Measurements from ENCODE around the gene GOLGA6L24. TPM values are rescaled to one million over a fixed set of nuclear protein-coding genes. Genes with fewer than 3 reads are reported as not detected.
"Not testable (repeated sequence)": the region's sequence is repeated elsewhere in the genome, so short reads cannot be mapped to it uniquely, and the experiment has no call there.

GOLGA6L24 gene, protein sequence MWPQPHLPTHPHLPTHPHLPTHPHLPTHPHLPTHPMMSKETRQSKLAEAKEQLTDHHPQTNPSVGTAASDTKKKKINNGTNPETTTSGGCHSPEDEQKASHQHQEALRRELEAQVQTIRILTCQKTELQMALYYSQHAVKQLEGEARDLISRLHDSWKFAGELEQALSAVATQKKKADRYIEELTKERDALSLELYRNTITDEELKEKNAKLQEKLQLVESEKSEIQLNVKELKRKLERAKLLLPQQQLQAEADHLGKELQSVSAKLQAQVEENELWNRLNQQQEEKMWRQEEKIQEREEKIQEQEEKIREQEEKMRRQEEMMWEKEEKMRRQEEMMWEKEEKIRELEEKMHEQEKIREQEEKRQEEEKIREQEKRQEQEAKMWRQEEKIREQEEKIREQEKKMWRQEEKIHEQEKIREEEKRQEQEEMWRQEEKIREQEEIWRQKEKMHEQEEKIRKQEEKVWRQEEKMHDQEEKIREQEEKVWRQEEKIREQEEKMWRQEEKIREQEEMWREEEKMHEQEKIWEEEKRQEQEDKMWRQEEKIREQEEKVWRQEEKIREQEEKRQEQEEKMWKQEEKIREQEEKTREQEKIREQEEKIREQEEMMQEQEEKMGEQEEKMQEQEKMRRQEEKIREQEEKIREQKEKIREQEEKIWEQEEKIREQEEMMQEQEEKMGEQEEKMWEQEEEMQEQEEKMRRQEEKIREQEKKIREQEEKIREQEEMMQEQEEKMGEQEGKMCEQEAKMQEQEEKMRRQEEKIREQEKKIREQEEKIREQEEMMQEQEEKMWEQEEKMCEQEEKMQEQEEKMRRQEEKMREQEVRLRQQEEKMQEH
- total RNA-seq = not detected
- total RNA-seq (2013) = not detected

DNA sequence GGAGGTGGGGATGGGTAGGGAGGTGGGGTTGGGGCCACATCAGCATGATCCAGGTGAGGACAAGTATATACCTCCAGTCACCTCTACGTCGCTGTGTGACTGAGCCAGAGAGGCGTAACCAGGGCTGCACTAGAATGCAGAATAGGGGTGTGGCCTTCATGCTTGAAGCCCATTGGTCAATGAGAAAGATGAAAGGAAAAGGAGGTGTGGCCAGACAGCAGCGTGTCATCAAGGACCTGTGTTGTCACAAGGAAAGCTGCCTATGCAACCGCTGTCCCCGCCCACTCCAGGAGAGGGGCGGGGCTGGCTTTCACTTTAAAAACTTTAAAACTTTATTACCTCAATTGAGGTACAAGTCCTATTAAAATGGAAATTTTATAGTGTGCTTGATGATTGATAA lies at the start of gene GOLGA6L24:
GOLGA6L24 (minus strand) TSS at position 101 of the 400 bp plus-strand sequence; CDS start at position 40, 61 bp downstream.
- H3K27me3 ChIP-seq (ENCODE audit: control insufficient read depth, insufficient read depth, low read length); H3K4me1 Mint-ChIP-seq; H3K9me3 ChIP-seq (ENCODE audit: control insufficient read depth, insufficient read depth, low read length); H3K36me3 ChIP-seq (ENCODE audit: control insufficient read depth, insufficient read depth, low read length); H3K4me3 ChIP-seq (ENCODE audit: low read length); H3K4me3 Mint-ChIP-seq; H3K4me1 ChIP-seq (ENCODE audit: control insufficient read depth, insufficient read depth, low read length); H3K27me3 Mint-ChIP-seq (ENCODE audit: low read depth in 2 of 2); H3K36me3 Mint-ChIP-seq; H3K27ac Mint-ChIP-seq; H3K27ac ChIP-seq (ENCODE audit: low read length); ATAC-seq; H3K9me3 Mint-ChIP-seq; DNase-seq; intact Hi-C loops (cut with micrococcal nuclease): not testable (repeated sequence)
- no CpG with 5 or more reads among the region's 7 CpGs for WGBS (ENCODE audit: insufficient coverage)

DNA sequence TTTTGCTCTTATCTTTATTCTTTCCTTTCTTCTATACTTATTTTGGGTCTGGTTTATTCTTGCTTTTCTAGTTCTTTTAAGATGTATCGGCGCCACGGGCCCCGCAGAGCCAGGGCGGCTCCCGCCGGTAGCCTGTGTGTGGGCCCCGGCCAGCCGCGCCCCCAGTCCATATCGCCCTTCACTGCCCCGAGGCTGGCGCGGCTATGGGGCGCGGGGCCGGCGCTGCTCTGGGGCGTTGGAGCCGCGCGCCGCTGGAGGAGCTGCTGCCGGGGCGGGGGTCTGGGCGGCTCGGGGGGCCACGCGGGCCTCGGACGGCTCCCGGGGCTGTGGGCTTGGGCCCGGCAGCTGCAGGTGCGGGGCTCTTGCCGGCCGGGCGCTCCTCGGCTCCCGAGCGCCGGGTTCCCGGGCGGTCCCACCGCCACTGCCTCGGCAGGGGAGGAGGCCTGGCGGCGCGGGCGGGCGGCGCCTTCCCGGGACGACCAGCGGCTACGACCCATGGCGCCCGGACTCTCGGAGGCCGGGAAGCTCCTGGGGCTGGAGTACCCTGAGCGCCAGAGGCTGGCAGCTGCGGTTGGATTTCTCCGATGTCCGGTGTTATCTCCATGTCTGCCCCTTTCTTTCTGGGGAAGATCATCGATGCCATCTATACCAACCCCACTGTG lies 45.0 kb upstream of the GOLGA6L24 start:
- H3K9me3 Mint-ChIP-seq; H3K27ac Mint-ChIP-seq; H3K4me1 Mint-ChIP-seq; H3K9me3 ChIP-seq (ENCODE audit: control insufficient read depth, insufficient read depth, low read length); H3K4me3 ChIP-seq (ENCODE audit: low read length); H3K27ac ChIP-seq (ENCODE audit: low read length); H3K36me3 ChIP-seq (ENCODE audit: control insufficient read depth, insufficient read depth, low read length); H3K4me1 ChIP-seq (ENCODE audit: control insufficient read depth, insufficient read depth, low read length); ATAC-seq; H3K4me3 Mint-ChIP-seq; H3K36me3 Mint-ChIP-seq; DNase-seq; H3K27me3 Mint-ChIP-seq (ENCODE audit: low read depth in 2 of 2); intact Hi-C loops (cut with micrococcal nuclease); H3K27me3 ChIP-seq (ENCODE audit: control insufficient read depth, insufficient read depth, low read length): not testable (repeated sequence)
- no CpG with 5 or more reads among the region's 64 CpGs for WGBS (ENCODE audit: insufficient coverage)

DNA sequence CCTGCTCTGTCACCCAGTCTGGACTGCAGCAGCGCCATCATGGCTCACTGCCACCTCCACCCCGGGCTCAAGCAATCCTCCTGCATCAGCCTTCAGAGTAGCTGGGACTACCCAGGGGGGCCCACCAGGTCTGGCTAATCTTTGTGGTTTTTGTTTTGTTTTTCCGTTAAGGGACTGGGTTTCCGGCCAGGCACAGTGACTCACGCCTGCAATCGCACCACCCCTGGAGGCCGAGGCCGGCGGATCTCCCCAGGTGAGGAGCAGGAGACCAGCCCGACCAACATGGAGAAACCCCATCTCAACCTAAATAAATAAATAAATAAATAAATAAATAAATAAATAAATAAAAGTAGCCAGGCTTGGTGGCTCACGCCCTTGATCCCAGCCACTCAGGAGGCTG lies 38.1 kb upstream of the GOLGA6L24 start:
- H3K27ac Mint-ChIP-seq; H3K4me1 Mint-ChIP-seq; H3K9me3 ChIP-seq (ENCODE audit: control insufficient read depth, insufficient read depth, low read length); H3K27ac ChIP-seq (ENCODE audit: low read length); H3K36me3 Mint-ChIP-seq; H3K9me3 Mint-ChIP-seq; H3K36me3 ChIP-seq (ENCODE audit: control insufficient read depth, insufficient read depth, low read length); intact Hi-C loops (cut with micrococcal nuclease); DNase-seq; ATAC-seq; H3K27me3 Mint-ChIP-seq (ENCODE audit: low read depth in 2 of 2); H3K27me3 ChIP-seq (ENCODE audit: control insufficient read depth, insufficient read depth, low read length); H3K4me3 ChIP-seq (ENCODE audit: low read length); H3K4me3 Mint-ChIP-seq; H3K4me1 ChIP-seq (ENCODE audit: control insufficient read depth, insufficient read depth, low read length): not testable (repeated sequence)
- no CpG with 5 or more reads among the region's 11 CpGs for WGBS (ENCODE audit: insufficient coverage)

DNA sequence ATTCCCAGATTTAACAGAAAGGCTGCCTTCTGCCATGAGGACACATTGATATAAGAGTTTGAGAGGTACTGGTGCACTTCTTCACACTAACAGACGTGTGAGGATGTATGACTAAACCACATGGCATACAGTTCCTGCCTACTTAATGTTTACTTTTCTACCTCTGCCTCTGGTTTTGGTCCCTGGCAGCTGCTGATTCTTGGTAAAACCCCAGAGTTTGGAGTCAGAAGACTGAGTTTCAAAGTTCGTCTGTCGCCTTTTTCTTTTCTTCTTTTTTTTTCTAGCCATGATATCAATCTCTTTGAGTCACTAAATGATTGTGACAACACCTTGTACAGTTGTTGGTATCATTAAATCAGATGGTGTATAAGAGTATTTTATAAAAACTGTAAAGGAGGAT lies 22.2 kb upstream of the GOLGA6L24 start:
- intact Hi-C loops (cut with micrococcal nuclease); H3K4me1 Mint-ChIP-seq; DNase-seq; H3K4me1 ChIP-seq (ENCODE audit: control insufficient read depth, insufficient read depth, low read length); H3K36me3 Mint-ChIP-seq; H3K9me3 ChIP-seq (ENCODE audit: control insufficient read depth, insufficient read depth, low read length); H3K27me3 Mint-ChIP-seq (ENCODE audit: low read depth in 2 of 2); H3K4me3 Mint-ChIP-seq; H3K27ac Mint-ChIP-seq; H3K9me3 Mint-ChIP-seq; H3K27me3 ChIP-seq (ENCODE audit: control insufficient read depth, insufficient read depth, low read length); ATAC-seq; H3K4me3 ChIP-seq (ENCODE audit: low read length); H3K27ac ChIP-seq (ENCODE audit: low read length); H3K36me3 ChIP-seq (ENCODE audit: control insufficient read depth, insufficient read depth, low read length): not testable (repeated sequence)
- WGBS (ENCODE audit: insufficient coverage) = no CpG with 5 or more reads among the region's 3 CpGs

DNA sequence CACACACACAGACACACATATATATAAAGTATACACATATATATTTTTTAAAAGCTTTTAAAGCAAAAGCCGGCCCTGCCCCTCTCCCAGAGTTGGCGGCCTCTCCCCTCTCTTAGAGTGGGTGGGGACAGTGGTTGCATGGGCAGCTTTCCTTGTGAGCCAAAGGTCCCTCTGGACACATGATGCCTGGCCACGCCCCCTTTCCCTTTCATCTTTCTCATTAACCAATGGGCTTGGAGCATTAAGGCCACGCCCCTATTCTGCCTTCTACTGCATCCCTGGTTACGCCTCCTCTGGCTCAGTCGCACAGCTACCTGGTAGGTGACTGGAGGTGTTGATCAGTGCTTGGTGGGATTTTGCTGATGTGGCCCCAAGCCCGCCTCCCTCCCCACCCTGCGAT lies 20.5 kb upstream of the GOLGA6L24 start, which contains the start of gene GOLGA8F:
GOLGA8F (plus strand) TSS at position 301 of the 400 bp plus-strand sequence; CDS start at position 399, 98 bp downstream.
- H3K9me3 ChIP-seq (ENCODE audit: control insufficient read depth, insufficient read depth, low read length); H3K27ac ChIP-seq (ENCODE audit: low read length); H3K4me3 ChIP-seq (ENCODE audit: low read length); H3K27me3 Mint-ChIP-seq (ENCODE audit: low read depth in 2 of 2); H3K4me1 Mint-ChIP-seq; DNase-seq; H3K9me3 Mint-ChIP-seq; H3K27me3 ChIP-seq (ENCODE audit: control insufficient read depth, insufficient read depth, low read length); H3K4me3 Mint-ChIP-seq; H3K27ac Mint-ChIP-seq; H3K36me3 Mint-ChIP-seq; intact Hi-C loops (cut with micrococcal nuclease); ATAC-seq; H3K36me3 ChIP-seq (ENCODE audit: control insufficient read depth, insufficient read depth, low read length); H3K4me1 ChIP-seq (ENCODE audit: control insufficient read depth, insufficient read depth, low read length): not testable (repeated sequence)
- no CpG with 5 or more reads among the region's 8 CpGs for WGBS (ENCODE audit: insufficient coverage)

DNA sequence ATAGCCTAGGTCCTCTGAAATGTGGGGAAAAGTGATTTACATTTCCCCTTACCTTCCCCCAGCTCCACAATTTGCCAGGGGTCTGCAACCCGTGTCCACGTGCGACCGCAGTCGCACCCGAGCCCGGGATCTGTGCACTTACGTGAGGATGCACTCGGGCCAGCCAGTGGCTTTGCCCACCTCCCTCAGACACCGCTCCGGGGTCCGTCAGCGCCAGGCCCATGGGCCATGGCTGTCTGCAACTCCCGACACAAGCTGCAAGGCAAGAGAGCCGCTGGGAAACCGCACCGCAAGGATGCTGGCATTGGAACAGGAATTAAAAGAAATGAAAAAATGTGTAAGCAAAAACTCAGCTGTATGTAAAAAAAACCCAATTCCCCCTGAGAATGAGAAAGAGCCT lies 7.6 kb upstream of the GOLGA6L24 start:
- H3K4me3 Mint-ChIP-seq; H3K27me3 ChIP-seq (ENCODE audit: control insufficient read depth, insufficient read depth, low read length); H3K4me1 Mint-ChIP-seq; H3K27ac ChIP-seq (ENCODE audit: low read length); H3K27ac Mint-ChIP-seq; intact Hi-C loops (cut with micrococcal nuclease); H3K9me3 ChIP-seq (ENCODE audit: control insufficient read depth, insufficient read depth, low read length); H3K4me1 ChIP-seq (ENCODE audit: control insufficient read depth, insufficient read depth, low read length); H3K9me3 Mint-ChIP-seq; H3K36me3 Mint-ChIP-seq; H3K27me3 Mint-ChIP-seq (ENCODE audit: low read depth in 2 of 2); DNase-seq; H3K4me3 ChIP-seq (ENCODE audit: low read length); ATAC-seq; H3K36me3 ChIP-seq (ENCODE audit: control insufficient read depth, insufficient read depth, low read length): not testable (repeated sequence)
- no CpG with 5 or more reads among the region's 17 CpGs for WGBS (ENCODE audit: insufficient coverage)

DNA sequence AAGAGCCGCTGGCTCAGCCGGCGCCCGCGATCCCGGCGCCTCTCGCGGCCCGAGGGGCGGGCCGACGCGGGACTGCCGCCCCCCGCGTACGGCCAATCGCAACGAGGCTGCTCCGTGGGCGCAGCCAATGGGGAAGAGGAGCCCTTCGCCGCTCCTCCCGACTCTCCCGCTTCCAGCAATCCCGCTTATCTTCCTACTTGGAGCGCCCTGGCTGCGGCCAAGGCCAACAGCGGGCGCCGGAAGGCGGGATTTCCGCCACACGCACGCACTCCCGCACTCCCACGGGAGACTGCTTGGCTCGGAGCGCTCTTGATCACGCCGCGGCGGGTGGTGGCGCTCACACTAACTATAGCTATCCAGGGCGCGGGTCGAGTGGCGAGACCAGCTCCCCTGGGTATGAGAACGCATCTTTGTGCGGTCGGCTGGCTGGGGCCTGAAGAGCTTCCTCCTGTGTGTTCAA lies 35.7 kb downstream of the GOLGA6L24 start, which contains the start of gene HERC2:
HERC2 (minus strand) TSS at position 51 of the 460 bp plus-strand sequence. CDS start 746 bp downstream, outside the sequence.
- peaks cover 7 to 10% of the 10 kb centered on the region in 2 donors for H3K4me1 Mint-ChIP-seq
- H3K4me3 ChIP-seq (ENCODE audit: low read length); H3K9me3 Mint-ChIP-seq; intact Hi-C loops (cut with micrococcal nuclease); H3K9me3 ChIP-seq (ENCODE audit: control insufficient read depth, insufficient read depth, low read length); H3K4me1 ChIP-seq (ENCODE audit: control insufficient read depth, insufficient read depth, low read length); H3K27me3 Mint-ChIP-seq (ENCODE audit: low read depth in 2 of 2); H3K27ac ChIP-seq (ENCODE audit: low read length); H3K36me3 Mint-ChIP-seq; H3K27me3 ChIP-seq (ENCODE audit: control insufficient read depth, insufficient read depth, low read length); DNase-seq; H3K36me3 ChIP-seq (ENCODE audit: control insufficient read depth, insufficient read depth, low read length); ATAC-seq: not testable (repeated sequence)
- peak within 1 kb of the TSS; percentile 94 for H3K4me3 Mint-ChIP-seq
- peak within 1 kb of the TSS; percentile 81 to 88 for H3K27ac Mint-ChIP-seq
- WGBS (ENCODE audit: insufficient coverage) = no CpG with 5 or more reads among the region's 52 CpGs
